HepG2 (cell line): ENCODE measurements around the gene CHCHD6. TPM values are rescaled to one million over a fixed set of nuclear protein-coding genes. Genes with fewer than 3 reads are reported as not detected.

Source experiments
- ARID5B ChIP-seq: IDR thresholded peaks from 2 replicates; pipeline ENCODE4 v1.4.0; 2020; ENCODE audit warnings: mild to moderate bottlenecking, missing genetic modification reagents
- BRD4 ChIP-seq: sonication (generic); formaldehyde crosslinking; IDR thresholded peaks from 2 replicates; pipeline ENCODE4 v1.4.0; 2020; ENCODE audit warnings: missing genetic modification reagents
- DMAP1 ChIP-seq: IDR thresholded peaks from 2 replicates; pipeline ENCODE4 v1.6.1; 2016
- HIC2 ChIP-seq: sonication (generic); formaldehyde crosslinking; IDR thresholded peaks from 2 replicates; pipeline ENCODE4 v1.9.0; 2022; ENCODE audit warnings: low read depth, missing genetic modification reagents
- KDM3A ChIP-seq: IDR thresholded peaks from 2 replicates; pipeline ENCODE4 v1.6.1; 2018; ENCODE audit warnings: low read depth, missing compliant biosample characterization
- KDM6A ChIP-seq: IDR thresholded peaks from 2 replicates; pipeline ENCODE4 v1.6.1; 2016; ENCODE audit warnings: low read depth
- MED13 ChIP-seq: sonication (generic); formaldehyde crosslinking; IDR thresholded peaks from 2 replicates; pipeline ENCODE4 v1.5.0; 2020; ENCODE audit warnings: missing genetic modification reagents
- MTA1 ChIP-seq: sonication (generic); formaldehyde crosslinking; IDR thresholded peaks from 2 replicates; pipeline ENCODE4 v1.4.0; 2020; ENCODE audit warnings: missing genetic modification reagents, mild to moderate bottlenecking, borderline replicate concordance
- MTF1 ChIP-seq: sonication (generic); formaldehyde crosslinking; IDR thresholded peaks from 2 replicates; pipeline ENCODE4 v1.5.0; 2020; ENCODE audit warnings: missing genetic modification reagents
- PCBP1 ChIP-seq: fragments of 200-400 bp; formaldehyde crosslinking; IDR thresholded peaks from 2 replicates; pipeline ENCODE4 v1.6.1; 2017; ENCODE audit warnings: mild to moderate bottlenecking, low read depth, low read length, borderline replicate concordance
- PHF5A ChIP-seq: IDR thresholded peaks from one replicate; pipeline ENCODE4 v1.6.1; 2018; ENCODE audit warnings: low read depth, missing genetic modification reagents; ENCODE audit not compliant: unreplicated experiment
- PHF8 ChIP-seq: sonication (generic); formaldehyde crosslinking; IDR thresholded peaks from 2 replicates; pipeline ENCODE4 v1.5.0; 2020; ENCODE audit warnings: missing genetic modification reagents
- RNF2 ChIP-seq: fragments of 450-650 bp; conservative IDR thresholded peaks from 2 replicates; pipeline ENCODE4 v1.6.1; 2016; ENCODE audit warnings: low read depth
- RXRB ChIP-seq: IDR thresholded peaks from 2 replicates; pipeline ENCODE4 v1.6.1; 2016; ENCODE audit warnings: borderline replicate concordance, missing genetic modification reagents, missing compliant biosample characterization
- SALL1 ChIP-seq: sonication (generic); formaldehyde crosslinking; IDR thresholded peaks from 2 replicates; pipeline ENCODE4 v1.8.0; 2022; ENCODE audit warnings: mild to moderate bottlenecking, missing genetic modification reagents
- SOX5 ChIP-seq: IDR thresholded peaks from 2 replicates; pipeline ENCODE4 v1.6.1; 2016; ENCODE audit warnings: borderline replicate concordance
- SP4 ChIP-seq: sonication (generic); formaldehyde crosslinking; IDR thresholded peaks from 2 replicates; pipeline ENCODE4 v1.8.1; 2023; ENCODE audit warnings: mild to moderate bottlenecking, missing genetic modification reagents
- THAP9 ChIP-seq: sonication (generic); formaldehyde crosslinking; IDR thresholded peaks from 2 replicates; pipeline ENCODE4; 2020; ENCODE audit warnings: missing genetic modification reagents, mild to moderate bottlenecking, borderline replicate concordance
- ZBTB2 ChIP-seq: sonication (generic); formaldehyde crosslinking; IDR thresholded peaks from 2 replicates; pipeline ENCODE4 v1.8.0; 2022; ENCODE audit warnings: low read depth, missing genetic modification reagents
- ZFX ChIP-seq: sonication (generic); formaldehyde crosslinking; IDR thresholded peaks from 2 replicates; pipeline ENCODE4 v1.4.0; 2020; ENCODE audit warnings: mild to moderate bottlenecking, low read depth, missing genetic modification reagents, moderate library complexity
- ZNF20 ChIP-seq: sonication (generic); formaldehyde crosslinking; IDR thresholded peaks from 2 replicates; pipeline ENCODE4 v1.4.0; 2020; ENCODE audit warnings: mild to moderate bottlenecking, moderate library complexity, missing genetic modification reagents
- polyA plus RNA-seq, 8 experiments: library from polyadenylated mRNA; depleted of rRNA in 3 of 8; stranded (reverse) in 7 of 8; unstranded in 1 of 8; fragments of >200 nt; fragmentation: Illumina TruSeq in 4 of 8; extraction: Trizol in 4 of 8; gene quantifications; 2 replicates each; pipeline versions ENCODE4 v1.2.1 to v1.2.3, GENCODE V29; 2011 to 2016; ENCODE audit warnings: low read depth in 4 of 8, missing spikeins in 1 of 8, mixed read lengths in 1 of 8; ENCODE audit not compliant: insufficient read depth in 1 of 8
- total RNA-seq, 5 experiments: library from RNA; depleted of rRNA; stranded (reverse); fragments of >200 nt; fragmentation: Illumina TruSeq; extraction: Trizol; gene quantifications; 2 replicates each; pipeline ENCODE4 v1.2.3, GENCODE V29; 2016; ENCODE audit warnings: low read depth in 1 of 5

Gene CHCHD6
- total and polyA plus RNA-seq, 2 of the 13 experiments (the other 11 are each of a cell fraction or from before 2014, with no cell fraction given): 20.3 to 20.8 TPM

- no peak for TF ChIP-seq HIC2 (CRISPR knock-in tag)
- 0 out of 2 replicates have a peak, but pooled peaks have one; percentile 9 for TF ChIP-seq RXRB (CRISPR knock-in tag)
- TF ChIP-seq BRD4: no peak
- TF ChIP-seq KDM3A (CRISPR knock-in tag): no peak
- peak; percentile 50; the same call in 1 of the 2 replicates for TF ChIP-seq ARID5B (CRISPR knock-in tag)
- TF ChIP-seq ZBTB2 (CRISPR knock-in tag): no peak
- no peak for TF ChIP-seq RNF2
- TF ChIP-seq SP4: no peak
- no peak for TF ChIP-seq THAP9 (CRISPR knock-in tag)
- TF ChIP-seq MED13 (CRISPR knock-in tag): no peak
- TF ChIP-seq PHF5A (CRISPR knock-in tag): no peak
- TF ChIP-seq KDM6A (CRISPR knock-in tag): 0 out of 2 replicates have a peak, but pooled peaks have one; percentile 16
- no peak for TF ChIP-seq PCBP1
- peak; percentile 98 for TF ChIP-seq ZNF20 (CRISPR knock-in tag)
- 0 out of 2 replicates have a peak, but pooled peaks have one; percentile 38 for TF ChIP-seq DMAP1 (CRISPR knock-in tag)
- TF ChIP-seq SOX5: peak; percentile 17; the same call in 1 of the 2 replicates
- TF ChIP-seq SALL1 (CRISPR knock-in tag): peak; percentile 10; the same call in 1 of the 2 replicates
- no peak for TF ChIP-seq PHF8 (CRISPR knock-in tag)
- no peak for TF ChIP-seq MTF1 (CRISPR knock-in tag)
- TF ChIP-seq ZFX (CRISPR knock-in tag): peak; percentile 64
- TF ChIP-seq MTA1: no peak
These were observed 30.2 kb downstream of the CHCHD6 start (continued) for GRCh38 chr3:126734106-126734723.
